SK-N-SH (cell line): ENCODE results near the gene NTM. TPM values are rescaled to one million over a fixed set of nuclear protein-coding genes. Genes with fewer than 3 reads are reported as not detected.

ENCODE experiments used
- CTCF ChIA-PET: fragments of 300-600, 350-600 bp; formaldehyde crosslinking; extraction: SDS; loops from one replicate; lab custom pipeline; 2021; lab: Yijun Ruan, JAX
- POLR2A ChIA-PET: fragments of 350-600 bp; sonication (Branson Sonifier 250); formaldehyde crosslinking; extraction: SDS; loops from one replicate; lab custom pipeline; 2020; ENCODE audit warnings: antibody characterized with exemption, inconsistent platforms; lab: Yijun Ruan, JAX
- DNase-seq: peaks from one replicate; pipeline ENCODE4 v3.0.0; 2012
- H2AFZ ChIP-seq: fragments of 200-600 bp; sonication (generic); 2 replicates; pipeline ENCODE4 v1.8.1; 2016; ENCODE audit warnings: antibody characterized with exemption, mild to moderate bottlenecking, low read depth
- H3F3A ChIP-seq: fragments of 200-600 bp; sonication (generic); replicated peaks from 2 replicates; pipeline ENCODE3; 2016; ENCODE audit warnings: antibody characterized with exemption, mild to moderate bottlenecking; ENCODE audit not compliant: insufficient read depth
- H3K27ac ChIP-seq, 2 experiments: fragments of 200-500 bp in 1 of 2; fragments of 200-600 bp in 1 of 2; sonication (Bioruptor generic) in 1 of 2; sonication (generic), shearing (Covaris generic) in 1 of 2; 2 replicates each; pipeline versions ENCODE4 v1.5.1 to v1.6.1; 2014 to 2016; ENCODE audit warnings: low read depth in 2 of 2, inconsistent platforms in 1 of 2, low read length in 1 of 2, mild to moderate bottlenecking in 1 of 2, mixed read lengths in 1 of 2
- H3K27me3 ChIP-seq: fragments of 200-600 bp; sonication (generic), shearing (Covaris generic); 2 replicates; pipeline ENCODE4 v1.6.1; 2016; ENCODE audit warnings: mixed run types; ENCODE audit not compliant: insufficient read depth
- H3K36me3 ChIP-seq, 2 experiments: fragments of 200-500 bp in 1 of 2; fragments of 200-600 bp in 1 of 2; sonication (Bioruptor generic) in 1 of 2; sonication (generic) in 1 of 2; replicated peaks in 1 of 2; 2 replicates each; pipeline versions ENCODE3 to v1.5.1; 2014 to 2016; ENCODE audit warnings: low read length in 1 of 2, mild to moderate bottlenecking in 1 of 2; ENCODE audit not compliant: insufficient read depth in 2 of 2, control insufficient read depth in 1 of 2
- H3K4me1 ChIP-seq, 2 experiments: fragments of 200-500 bp in 1 of 2; fragments of 200-600 bp in 1 of 2; sonication (Bioruptor generic) in 1 of 2; sonication (generic), shearing (Covaris generic) in 1 of 2; 2 replicates each; pipeline versions ENCODE4 v1.5.1 to v1.6.1; 2014 to 2016; ENCODE audit warnings: low read depth in 1 of 2, low read length in 1 of 2, mixed run types in 1 of 2; ENCODE audit not compliant: insufficient read depth in 2 of 2, control insufficient read depth in 1 of 2
- H3K4me2 ChIP-seq: fragments of 200-600 bp; sonication (generic), shearing (Covaris generic); 2 replicates; pipeline ENCODE4 v1.6.1; 2017; ENCODE audit warnings: mixed run types
- H3K4me3 ChIP-seq, 2 experiments: fragments of 200-500 bp in 1 of 2; fragments of 200-600 bp in 1 of 2; sonication (Bioruptor generic) in 1 of 2; sonication (generic), shearing (Covaris generic) in 1 of 2; 2 replicates each; pipeline versions ENCODE4 v1.5.1 to v1.8.1; 2014 to 2016; ENCODE audit warnings: low read depth in 2 of 2, inconsistent platforms in 1 of 2, low read length in 1 of 2, mild to moderate bottlenecking in 1 of 2, mixed read lengths in 1 of 2, moderate library complexity in 1 of 2
- H3K79me2 ChIP-seq: fragments of 200-600 bp; sonication (generic); 2 replicates; pipeline ENCODE4 v1.8.1; 2017; ENCODE audit warnings: mild to moderate bottlenecking; ENCODE audit not compliant: insufficient read depth
- H3K9ac ChIP-seq: fragments of 200-600 bp; sonication (generic); 2 replicates; pipeline ENCODE4 v1.6.1; 2017; ENCODE audit warnings: mixed run types
- H3K9me2 ChIP-seq: fragments of 200-600 bp; sonication (generic); 2 replicates; pipeline ENCODE4 v1.6.1; 2017; ENCODE audit warnings: mixed run types
- H3K9me3 ChIP-seq: fragments of 200-600 bp; sonication (generic); 2 replicates; pipeline ENCODE4 v1.6.1; 2017; ENCODE audit warnings: mixed run types, mild to moderate bottlenecking, moderate library complexity
- H4K20me1 ChIP-seq: fragments of 200-600 bp; sonication (generic); 2 replicates; pipeline ENCODE4 v1.6.1; 2017; ENCODE audit warnings: mild to moderate bottlenecking, mixed run types; ENCODE audit not compliant: insufficient read depth
- CHD2 ChIP-seq: fragments of 150-350 bp; IDR thresholded peaks from 2 replicates; pipeline ENCODE4 v1.6.1; 2018; ENCODE audit warnings: low read length; ENCODE audit not compliant: partially characterized antibody
- ELF1 ChIP-seq: IDR thresholded peaks from 2 replicates; pipeline ENCODE4 v1.4.0; 2012
- EP300 ChIP-seq, 2 experiments: IDR thresholded peaks; 2 replicates each; pipeline versions ENCODE4 v1.4.0 to v1.6.1; 2012; ENCODE audit warnings: borderline replicate concordance in 1 of 2, low read depth in 1 of 2, low read length in 1 of 2
- EZH2phosphoT487 ChIP-seq: fragments of 200-600 bp; sonication (generic); IDR thresholded peaks from 2 replicates; pipeline ENCODE4 v1.6.1; 2017; ENCODE audit warnings: low read depth, mixed run types, mild to moderate bottlenecking, antibody characterized with exemption, moderate library complexity, borderline replicate concordance
- FOSL2 ChIP-seq: IDR thresholded peaks from 2 replicates; pipeline ENCODE4 v1.4.0; 2012; ENCODE audit warnings: low read depth, mild to moderate bottlenecking, moderate library complexity, borderline replicate concordance
- FOXJ3 ChIP-seq: sonication (generic); formaldehyde crosslinking; IDR thresholded peaks from 2 replicates; pipeline ENCODE4 v1.5.1; 2020; ENCODE audit warnings: mild to moderate bottlenecking, missing genetic modification reagents
- GABPA ChIP-seq: IDR thresholded peaks from 2 replicates; pipeline ENCODE4 v1.4.0; 2012; ENCODE audit warnings: low read depth, mild to moderate bottlenecking
- IRF3 ChIP-seq: fragments of 150-350 bp; IDR thresholded peaks from 2 replicates; pipeline ENCODE4 v1.6.1; 2016; ENCODE audit warnings: mild to moderate bottlenecking, low read depth, low read length
- MEF2A ChIP-seq: IDR thresholded peaks from 2 replicates; pipeline ENCODE4 v1.4.0; 2012; ENCODE audit warnings: low read depth, borderline replicate concordance
- MXI1 ChIP-seq: IDR thresholded peaks from 2 replicates; pipeline ENCODE4 v1.6.1; 2012; ENCODE audit warnings: mild to moderate bottlenecking, low read depth, low read length, improper control_type of control experiment
- NFIC ChIP-seq: IDR thresholded peaks from 2 replicates; pipeline ENCODE4 v1.4.0; 2012; ENCODE audit warnings: borderline replicate concordance
- POLR2AphosphoS5 ChIP-seq: IDR thresholded peaks from 2 replicates; pipeline ENCODE4 v1.6.1; 2012; ENCODE audit warnings: low read depth, low read length
- RAD21 ChIP-seq: IDR thresholded peaks from 2 replicates; pipeline ENCODE4 v1.6.1; 2012; ENCODE audit warnings: mild to moderate bottlenecking, low read length
- RFX5 ChIP-seq: IDR thresholded peaks from 2 replicates; pipeline ENCODE4 v1.6.1; 2012; ENCODE audit warnings: mild to moderate bottlenecking, improper control_type of control experiment, low read length
- RXRA ChIP-seq: IDR thresholded peaks from 2 replicates; pipeline ENCODE4 v1.4.0; 2012; ENCODE audit warnings: low read depth, mild to moderate bottlenecking, borderline replicate concordance
- SMC3 ChIP-seq: IDR thresholded peaks from 2 replicates; pipeline ENCODE4 v1.6.1; 2012; ENCODE audit warnings: low read depth, low read length, improper control_type of control experiment
- TCF12 ChIP-seq: IDR thresholded peaks from 2 replicates; pipeline ENCODE4 v1.4.0; 2012
- ZBTB33 ChIP-seq: IDR thresholded peaks from 2 replicates; pipeline ENCODE4 v1.4.0; 2012; ENCODE audit warnings: low read depth, borderline replicate concordance
- WGBS: methylation state at CpG from one replicate; pipeline ENCODE4 v1.1.6; 2017; ENCODE audit warnings: low lambda C conversion rate; 5-methylcytosine and 5-hydroxymethylcytosine counted together
- polyA plus RNA-seq, 3 experiments: library from polyadenylated mRNA; depleted of rRNA; stranded (reverse); fragments of >200 nt; gene quantifications; 2 replicates each; pipeline ENCODE4 v1.2.3, GENCODE V29; 2012
- TF ChIP-seq, protein P1 (sequence below): fragments of 200-600 bp; sonication (generic); IDR thresholded peaks from 2 replicates; pipeline ENCODE4 v1.6.1; 2017; ENCODE audit warnings: antibody characterized with exemption, mild to moderate bottlenecking, moderate library complexity
- TF ChIP-seq, protein P2 (sequence below): IDR thresholded peaks from 2 replicates; pipeline ENCODE4 v1.6.1; 2012; ENCODE audit warnings: mild to moderate bottlenecking, low read depth, low read length, moderate library complexity

Gene NTM
- polyA plus RNA-seq, 1 of the 3 experiments (the other 2 are of a cell fraction): 20.0 TPM

GRCh38 chr11:131511794-131512193 lies 141.4 kb downstream of the NTM start:
- no peaks in the 10 kb centered on the region; a peak in 1 of 4 replicates for H3K4me1 ChIP-seq
- peak; percentile 43 for DNase-seq
- H2AFZ ChIP-seq: no peak overlapping the region
- H3F3A ChIP-seq: no peaks in the 10 kb centered on the region
- no peaks in the 10 kb centered on the region for H3K79me2 ChIP-seq
- H3K27ac ChIP-seq: no peak overlapping the region
- WGBS: 27% methylated on average over 9 of the region's 9 CpGs
- no peaks in the 10 kb centered on the region for H3K27me3 ChIP-seq
- no peak overlapping the region for H3K4me2 ChIP-seq
- peak overlapping the region in 1 of 2 experiments; percentile 54; a peak in 1 of 4 replicates for H3K4me3 ChIP-seq
- H3K36me3 ChIP-seq: no peaks in the 10 kb centered on the region
- TF ChIP-seq SMC3 (peak; percentile 40; the same call in 1 of the 2 replicates), MXI1 (no peak), MEF2A (no peak), RAD21 (peak; percentile 53)
- no peak overlapping the region for H3K9ac ChIP-seq
- no peaks in the 10 kb centered on the region for H3K9me2 ChIP-seq
- no peaks in the 10 kb centered on the region for H3K9me3 ChIP-seq
- ChIA-PET POLR2A (no interaction called here), CTCF (interaction anchor here (0.8 to 4.7 kb wide), 7 partner anchors 14 to 517 kb away, joined by 3 to 44 read pairs (median 3); no protein-coding TSS in a partner anchor)
- H4K20me1 ChIP-seq: no peaks in the 10 kb centered on the region

DNA sequence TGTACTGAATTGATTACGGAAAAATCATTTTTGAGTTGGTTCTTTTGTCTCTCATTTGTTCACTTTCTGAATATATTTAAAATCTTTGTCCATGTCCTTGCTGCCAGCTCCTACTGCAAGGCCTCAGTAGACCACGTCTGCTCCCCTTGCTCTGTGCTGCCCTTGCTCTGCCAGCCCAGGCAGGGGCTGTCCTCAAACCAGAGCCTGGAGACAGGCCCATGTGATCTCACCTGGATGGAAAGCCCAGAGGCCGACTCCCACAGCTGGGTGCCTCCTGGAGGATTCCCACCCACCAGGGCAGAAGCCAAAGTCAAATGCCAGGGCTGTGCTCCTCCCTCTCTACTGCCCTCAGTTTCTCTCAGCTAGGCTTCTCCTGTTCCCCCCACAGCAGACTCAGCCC lies 141.8 kb downstream of the NTM start:
- Histone ChIP-seq H4K20me1 (no peaks in the 10 kb centered on the region), H3K27me3 (no peaks in the 10 kb centered on the region), H3K79me2 (no peaks in the 10 kb centered on the region), H3K4me3 (no peak overlapping the region), H3K36me3 (no peaks in the 10 kb centered on the region), H3K27ac (no peak overlapping the region), H3K9me2 (no peaks in the 10 kb centered on the region), H2AFZ (no peak overlapping the region), H3K4me2 (no peak overlapping the region), H3K9ac (no peak overlapping the region), H3K4me1 (no peaks in the 10 kb centered on the region; a peak in 1 of 4 replicates), H3K9me3 (no peaks in the 10 kb centered on the region), H3F3A (no peaks in the 10 kb centered on the region)
- ChIA-PET POLR2A (no interaction called here), CTCF (interaction anchor here (1.0 to 4.7 kb wide), 4 partner anchors 165 to 451 kb away, joined by 3 to 44 read pairs (median 4); no protein-coding TSS in a partner anchor)
- WGBS: 20% methylated on average over 3 of the region's 3 CpGs
- DNase-seq: no peak
- TF ChIP-seq RXRA (no peak), GABPA (no peak), CHD2 (no peak), IRF3 (no peak), POLR2AphosphoS5 (no peak), SMC3 (no peak), ZBTB33 (no peak), FOSL2 (no peak), ELF1 (no peak), EP300 (IDR thresholded peaks at IDR 0.05; ENCODE audit: borderline replicate concordance in 1 of 2, low read depth in 1 of 2, low read length in 1 of 2) (no peak), NFIC (no peak), MXI1 (no peak), FOXJ3 (CRISPR knock-in tag) (no peak), RFX5 (no peak), TCF12 (no peak), EZH2phosphoT487 (no peak)
- TF ChIP-seq, protein P1, sequence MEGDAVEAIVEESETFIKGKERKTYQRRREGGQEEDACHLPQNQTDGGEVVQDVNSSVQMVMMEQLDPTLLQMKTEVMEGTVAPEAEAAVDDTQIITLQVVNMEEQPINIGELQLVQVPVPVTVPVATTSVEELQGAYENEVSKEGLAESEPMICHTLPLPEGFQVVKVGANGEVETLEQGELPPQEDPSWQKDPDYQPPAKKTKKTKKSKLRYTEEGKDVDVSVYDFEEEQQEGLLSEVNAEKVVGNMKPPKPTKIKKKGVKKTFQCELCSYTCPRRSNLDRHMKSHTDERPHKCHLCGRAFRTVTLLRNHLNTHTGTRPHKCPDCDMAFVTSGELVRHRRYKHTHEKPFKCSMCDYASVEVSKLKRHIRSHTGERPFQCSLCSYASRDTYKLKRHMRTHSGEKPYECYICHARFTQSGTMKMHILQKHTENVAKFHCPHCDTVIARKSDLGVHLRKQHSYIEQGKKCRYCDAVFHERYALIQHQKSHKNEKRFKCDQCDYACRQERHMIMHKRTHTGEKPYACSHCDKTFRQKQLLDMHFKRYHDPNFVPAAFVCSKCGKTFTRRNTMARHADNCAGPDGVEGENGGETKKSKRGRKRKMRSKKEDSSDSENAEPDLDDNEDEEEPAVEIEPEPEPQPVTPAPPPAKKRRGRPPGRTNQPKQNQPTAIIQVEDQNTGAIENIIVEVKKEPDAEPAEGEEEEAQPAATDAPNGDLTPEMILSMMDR: no peak
- TF ChIP-seq, protein P2, sequence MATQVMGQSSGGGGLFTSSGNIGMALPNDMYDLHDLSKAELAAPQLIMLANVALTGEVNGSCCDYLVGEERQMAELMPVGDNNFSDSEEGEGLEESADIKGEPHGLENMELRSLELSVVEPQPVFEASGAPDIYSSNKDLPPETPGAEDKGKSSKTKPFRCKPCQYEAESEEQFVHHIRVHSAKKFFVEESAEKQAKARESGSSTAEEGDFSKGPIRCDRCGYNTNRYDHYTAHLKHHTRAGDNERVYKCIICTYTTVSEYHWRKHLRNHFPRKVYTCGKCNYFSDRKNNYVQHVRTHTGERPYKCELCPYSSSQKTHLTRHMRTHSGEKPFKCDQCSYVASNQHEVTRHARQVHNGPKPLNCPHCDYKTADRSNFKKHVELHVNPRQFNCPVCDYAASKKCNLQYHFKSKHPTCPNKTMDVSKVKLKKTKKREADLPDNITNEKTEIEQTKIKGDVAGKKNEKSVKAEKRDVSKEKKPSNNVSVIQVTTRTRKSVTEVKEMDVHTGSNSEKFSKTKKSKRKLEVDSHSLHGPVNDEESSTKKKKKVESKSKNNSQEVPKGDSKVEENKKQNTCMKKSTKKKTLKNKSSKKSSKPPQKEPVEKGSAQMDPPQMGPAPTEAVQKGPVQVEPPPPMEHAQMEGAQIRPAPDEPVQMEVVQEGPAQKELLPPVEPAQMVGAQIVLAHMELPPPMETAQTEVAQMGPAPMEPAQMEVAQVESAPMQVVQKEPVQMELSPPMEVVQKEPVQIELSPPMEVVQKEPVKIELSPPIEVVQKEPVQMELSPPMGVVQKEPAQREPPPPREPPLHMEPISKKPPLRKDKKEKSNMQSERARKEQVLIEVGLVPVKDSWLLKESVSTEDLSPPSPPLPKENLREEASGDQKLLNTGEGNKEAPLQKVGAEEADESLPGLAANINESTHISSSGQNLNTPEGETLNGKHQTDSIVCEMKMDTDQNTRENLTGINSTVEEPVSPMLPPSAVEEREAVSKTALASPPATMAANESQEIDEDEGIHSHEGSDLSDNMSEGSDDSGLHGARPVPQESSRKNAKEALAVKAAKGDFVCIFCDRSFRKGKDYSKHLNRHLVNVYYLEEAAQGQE: no peak
